ENCODE results near the gene ANXA11.
"Not testable (repeated sequence)": the region's sequence is repeated elsewhere in the genome, so short reads cannot be mapped to it uniquely, and the experiment has no call there.

Gene ANXA11

GRCh38 chr10:80205477-80206276 lies at the start of gene ANXA11:
TSS of gene ANXA11 (minus strand) at chr10:80205537. CDS start at chr10:80172861, 32,676 bp downstream.
- DNase-seq: peak; percentile 47 to 67

- not testable (repeated sequence) for DNase-seq
Observed at GRCh38 chr10:80254726-80255125, 49.4 kb upstream of the ANXA11 start.

GRCh38 chr10:80253963-80254271 lies 48.6 kb upstream of the ANXA11 start:
- DNase-seq: not testable (repeated sequence)

GRCh38 chr10:80253266-80253962 lies 48.1 kb upstream of the ANXA11 start:
- no peak for DNase-seq

- no peak for DNase-seq
Observed at GRCh38 chr10:80252296-80252887, 47.1 kb upstream of the ANXA11 start.

GRCh38 chr10:80251703-80252280 lies 46.5 kb upstream of the ANXA11 start:
- DNase-seq: not testable (repeated sequence)

GRCh38 chr10:80250399-80250798 lies 45.1 kb upstream of the ANXA11 start:
- DNase-seq: not testable (repeated sequence)

GRCh38 chr10:80249906-80250305 lies 44.6 kb upstream of the ANXA11 start:
- DNase-seq: not testable (repeated sequence)

GRCh38 chr10:80247611-80248010 lies 42.3 kb upstream of the ANXA11 start:
- DNase-seq: not testable (repeated sequence)

- not testable (repeated sequence) for DNase-seq
Observed at GRCh38 chr10:80244371-80244770, 39.0 kb upstream of the ANXA11 start.

- DNase-seq: not testable (repeated sequence)
Observed at GRCh38 chr10:80242341-80242740, 37.0 kb upstream of the ANXA11 start.

- not testable (repeated sequence) for DNase-seq
Observed at GRCh38 chr10:80236457-80236856, 31.1 kb upstream of the ANXA11 start.

GRCh38 chr10:80234331-80235235 lies 29.2 kb upstream of the ANXA11 start:
- not testable (repeated sequence) for DNase-seq

GRCh38 chr10:80233871-80234270 lies 28.5 kb upstream of the ANXA11 start:
- DNase-seq: not testable (repeated sequence)

- not testable (repeated sequence) for DNase-seq
Observed at GRCh38 chr10:80226723-80227122, 21.4 kb upstream of the ANXA11 start.

- not testable (repeated sequence) for DNase-seq
Observed at GRCh38 chr10:80223031-80223419, 17.7 kb upstream of the ANXA11 start.

- DNase-seq: not testable (repeated sequence)
Observed at GRCh38 chr10:80218878-80219277, 13.5 kb upstream of the ANXA11 start.

- DNase-seq: not testable (repeated sequence)
Observed at GRCh38 chr10:80214368-80214982, 9.1 kb upstream of the ANXA11 start.

GRCh38 chr10:80212535-80213115 lies 7.3 kb upstream of the ANXA11 start:
- DNase-seq: not testable (repeated sequence)

- DNase-seq: no peak
Observed at GRCh38 chr10:80211786-80212185, 6.4 kb upstream of the ANXA11 start.

- DNase-seq: no peak
Observed at GRCh38 chr10:80210259-80210658, 4.9 kb upstream of the ANXA11 start.

Data from SHP77 (cell line).